Embryonic facial prominence (tissue), 1 donor: ENCODE data around the gene SCN2B.
"Not testable (repeated sequence)": the region's sequence is repeated elsewhere in the genome, so short reads cannot be mapped to it uniquely, and the experiment has no call there.

Experiments used
- DNase-seq: peaks from one replicate; pipeline ENCODE4 v3.0.0-alpha.2; 2016; ENCODE audit errors: extremely low spot score

The SCN2B gene

DNA sequence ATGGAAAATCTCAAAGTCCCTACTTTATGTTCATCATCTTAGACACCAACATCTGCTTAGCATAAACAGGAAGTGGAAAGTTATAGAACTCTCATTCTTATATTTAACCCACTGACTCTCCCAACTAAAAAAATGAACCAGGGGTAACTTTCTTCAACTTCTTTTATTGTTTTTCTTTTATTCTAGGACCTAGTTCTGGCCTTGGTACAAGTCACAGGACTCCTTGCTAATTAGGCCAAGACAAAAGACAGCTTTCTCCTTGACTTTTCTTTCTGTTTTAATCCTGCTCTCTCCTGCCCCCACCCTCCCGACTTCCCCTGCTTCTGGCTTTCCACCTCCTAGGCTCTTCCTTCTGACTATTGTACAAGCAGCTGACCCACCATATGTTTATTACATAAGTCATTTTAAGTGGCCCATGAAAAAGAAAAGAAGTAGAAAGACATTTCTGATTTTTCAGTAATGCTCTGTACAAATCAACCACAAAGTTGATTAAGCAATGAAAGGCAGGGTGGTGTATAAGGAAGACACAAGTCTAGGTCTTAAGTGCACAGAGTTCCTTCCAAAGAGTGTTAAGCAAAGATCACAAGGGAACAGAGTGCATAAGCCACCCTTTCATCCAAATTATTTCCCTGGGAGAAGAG is 30.1 kb upstream of the SCN2B start:
- DNase-seq: no peak

DNA sequence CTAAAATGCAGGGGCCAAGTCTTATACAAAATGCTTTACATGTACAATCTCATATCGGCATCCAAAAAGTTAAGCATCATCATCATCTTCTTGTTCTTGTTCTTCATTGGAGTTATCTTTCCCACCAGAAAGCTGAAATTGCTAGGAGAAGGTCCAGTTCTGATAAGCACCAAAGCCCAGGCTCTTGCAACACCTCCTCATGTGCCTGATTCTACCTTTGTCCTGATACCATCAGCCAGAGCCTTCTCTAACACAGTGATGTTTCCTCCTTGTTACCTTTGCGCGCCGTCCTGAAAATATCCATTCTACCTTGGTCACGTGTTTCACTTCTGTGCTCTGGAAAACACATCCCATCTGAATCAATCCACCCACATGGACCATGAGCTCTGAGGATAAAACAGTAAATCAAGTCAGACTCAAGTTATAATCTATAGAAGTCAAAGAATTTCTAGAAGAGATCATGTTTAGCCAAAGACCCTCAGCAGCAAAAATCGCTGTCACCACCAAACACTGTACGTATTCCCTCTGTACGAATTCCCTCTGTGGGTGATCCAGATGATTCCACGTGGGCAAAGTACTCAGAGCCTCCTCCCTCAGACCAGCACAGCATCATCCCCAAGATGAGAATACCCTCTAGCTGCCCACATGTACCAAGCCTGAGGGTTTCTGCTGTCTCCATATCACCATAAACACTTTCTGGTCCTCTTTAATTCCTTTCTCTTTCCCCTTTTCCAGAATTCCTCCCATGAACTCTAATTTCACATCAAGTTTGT is 29.4 kb upstream of the SCN2B start:
- no peak for DNase-seq

DNA sequence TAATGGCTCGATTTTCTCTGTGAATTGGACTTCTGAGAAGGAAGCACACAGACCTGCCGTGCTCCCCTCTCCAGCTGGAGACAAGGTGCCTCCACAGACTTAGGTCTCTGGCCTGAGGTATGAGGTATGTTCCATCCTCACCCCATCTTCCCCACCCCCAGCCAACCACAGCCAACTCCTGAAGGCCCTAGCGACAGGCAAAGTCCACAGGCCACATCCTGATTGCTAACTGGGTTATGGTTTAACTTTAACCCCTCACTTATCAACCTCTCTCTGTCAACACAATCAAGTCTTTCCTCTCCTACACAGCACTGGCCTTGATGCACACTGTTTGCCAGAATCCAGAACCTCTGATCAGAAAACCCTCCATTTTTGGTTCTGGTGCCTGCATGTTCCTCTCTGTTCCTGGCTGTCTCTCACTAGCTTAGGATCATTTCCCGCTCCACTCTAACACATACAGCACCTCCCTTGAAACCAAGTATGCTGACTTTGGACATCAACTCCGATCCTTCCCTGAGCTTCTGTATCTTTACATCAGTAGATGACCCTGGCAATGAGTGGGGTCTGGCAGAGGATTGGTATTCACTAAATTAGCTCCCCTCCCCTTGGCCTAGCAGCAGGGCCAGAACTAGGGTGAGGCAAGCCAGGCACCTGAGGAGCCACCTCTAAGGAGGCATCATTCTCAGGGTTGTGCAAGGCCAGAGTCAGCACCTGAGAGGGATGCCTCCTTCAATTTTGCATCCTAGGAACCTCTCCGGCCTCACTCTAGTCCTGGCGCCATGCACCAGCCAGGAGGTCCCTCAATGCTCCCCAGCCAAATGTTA is 26.4 kb upstream of the SCN2B start:
- no peak for DNase-seq

DNA sequence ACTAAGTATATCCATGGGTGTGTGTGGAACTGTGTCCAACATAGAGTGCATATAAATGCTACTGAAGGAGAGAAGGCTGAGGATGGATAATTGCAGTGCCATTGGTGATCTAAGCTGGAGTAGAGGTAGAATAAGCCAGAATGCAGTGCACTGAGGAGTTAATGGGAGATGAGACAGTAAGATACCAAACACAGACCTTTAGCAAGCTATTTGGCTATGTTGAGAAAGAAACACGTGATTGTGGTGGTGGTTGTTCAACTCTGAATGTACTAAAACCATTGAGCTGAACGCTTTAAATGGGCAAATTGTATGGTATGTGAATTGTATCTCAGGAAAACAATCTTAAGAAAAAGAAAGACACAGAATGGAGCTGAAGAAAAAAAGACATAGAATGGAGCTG is 25.5 kb upstream of the SCN2B start:
- DNase-seq: no peak

DNA sequence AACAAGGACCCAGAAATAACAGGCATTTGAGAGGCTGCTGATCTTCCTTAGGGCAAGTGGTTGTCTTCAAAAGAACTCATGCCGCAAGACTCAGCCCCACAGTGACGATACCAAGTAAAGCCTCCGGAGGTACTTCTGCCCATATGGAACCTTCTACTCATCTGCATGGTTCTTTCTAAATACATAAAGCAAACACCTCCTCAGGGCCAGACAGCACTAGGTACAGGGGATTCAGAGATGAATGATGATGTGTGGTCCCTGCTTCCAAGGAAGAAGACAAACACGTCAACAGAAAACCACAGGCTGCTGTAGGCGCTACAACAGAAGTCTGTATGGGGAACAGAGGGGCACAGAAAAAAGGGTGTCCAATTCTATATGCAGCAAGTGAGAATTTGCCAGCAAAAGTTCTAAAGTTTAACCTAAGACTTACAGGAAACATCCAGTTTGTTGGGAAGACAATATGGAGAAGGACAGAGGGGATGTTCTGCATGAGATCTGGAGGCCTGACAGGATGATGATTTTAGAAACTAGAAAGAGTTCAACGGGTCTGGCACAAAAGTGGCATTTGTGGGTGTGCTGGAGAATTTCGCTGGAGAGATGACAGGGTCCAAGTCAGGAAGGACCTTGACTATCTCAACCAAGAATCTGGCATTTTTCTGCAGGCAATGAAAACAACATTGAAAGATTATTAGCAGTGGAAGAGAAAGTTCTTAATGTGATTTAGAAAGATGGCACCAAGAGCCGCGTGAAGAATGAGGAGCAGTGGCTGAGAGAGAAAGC is 24.7 kb upstream of the SCN2B start:
- no peak for DNase-seq

DNA sequence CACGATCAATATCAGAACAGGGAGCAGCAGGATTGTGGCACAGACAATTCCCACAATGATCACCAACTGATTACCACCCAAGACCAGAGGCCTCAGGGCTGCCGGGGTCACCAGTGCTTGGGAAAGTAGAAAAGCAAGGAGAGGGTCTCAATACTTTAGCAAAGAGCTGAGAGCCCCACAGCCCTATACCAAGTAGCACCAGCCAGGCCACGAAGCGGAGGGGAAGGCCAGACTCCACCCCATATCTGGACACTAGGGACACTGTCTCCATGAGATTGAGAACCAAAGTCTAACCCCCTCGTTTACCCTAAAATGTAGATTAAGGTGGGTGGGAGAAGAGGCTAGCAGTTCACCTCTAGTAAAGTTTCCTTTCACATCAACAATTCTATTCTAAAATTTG is 24.1 kb upstream of the SCN2B start:
- no peak for DNase-seq

DNA sequence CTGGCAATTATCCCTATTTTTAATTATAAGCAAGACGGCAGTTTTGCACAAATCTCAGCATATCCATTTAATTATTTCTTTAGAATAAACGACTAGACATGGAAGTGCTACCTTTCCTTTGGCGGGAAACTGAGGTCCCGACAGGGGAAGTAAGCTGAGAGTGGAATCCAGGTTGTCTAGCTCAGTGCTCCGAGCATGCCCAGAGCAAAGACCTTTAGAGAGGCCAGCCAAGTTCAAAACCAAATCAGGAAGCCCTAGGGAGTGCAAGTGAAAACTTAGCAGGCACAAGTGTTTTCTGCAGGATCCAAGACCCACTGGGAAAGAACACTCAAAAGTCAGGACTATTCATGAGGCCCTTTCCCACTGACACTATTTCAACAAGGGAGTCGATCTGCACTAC is 22.7 kb upstream of the SCN2B start:
- no peak for DNase-seq

DNA sequence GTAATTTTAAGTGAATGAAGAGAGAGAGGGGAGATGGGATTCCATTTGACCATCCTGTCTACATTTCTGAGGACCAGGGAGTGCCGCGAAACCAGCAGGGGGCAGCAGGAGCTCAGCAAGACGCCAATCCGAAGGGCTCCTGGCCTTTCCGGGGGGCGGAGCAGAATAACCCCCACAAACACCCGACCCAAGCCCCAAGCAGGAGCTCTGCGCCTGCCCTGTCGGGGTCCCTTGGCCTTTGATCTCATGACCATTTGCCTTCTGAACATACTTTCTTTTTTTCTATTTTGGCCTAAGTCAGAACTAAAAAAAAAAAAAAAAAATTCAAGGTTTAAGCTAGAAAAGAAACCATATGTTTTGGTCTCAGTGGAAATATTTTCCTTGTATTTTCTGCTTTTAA is 21.9 kb upstream of the SCN2B start:
- DNase-seq: peak; percentile 38

DNA sequence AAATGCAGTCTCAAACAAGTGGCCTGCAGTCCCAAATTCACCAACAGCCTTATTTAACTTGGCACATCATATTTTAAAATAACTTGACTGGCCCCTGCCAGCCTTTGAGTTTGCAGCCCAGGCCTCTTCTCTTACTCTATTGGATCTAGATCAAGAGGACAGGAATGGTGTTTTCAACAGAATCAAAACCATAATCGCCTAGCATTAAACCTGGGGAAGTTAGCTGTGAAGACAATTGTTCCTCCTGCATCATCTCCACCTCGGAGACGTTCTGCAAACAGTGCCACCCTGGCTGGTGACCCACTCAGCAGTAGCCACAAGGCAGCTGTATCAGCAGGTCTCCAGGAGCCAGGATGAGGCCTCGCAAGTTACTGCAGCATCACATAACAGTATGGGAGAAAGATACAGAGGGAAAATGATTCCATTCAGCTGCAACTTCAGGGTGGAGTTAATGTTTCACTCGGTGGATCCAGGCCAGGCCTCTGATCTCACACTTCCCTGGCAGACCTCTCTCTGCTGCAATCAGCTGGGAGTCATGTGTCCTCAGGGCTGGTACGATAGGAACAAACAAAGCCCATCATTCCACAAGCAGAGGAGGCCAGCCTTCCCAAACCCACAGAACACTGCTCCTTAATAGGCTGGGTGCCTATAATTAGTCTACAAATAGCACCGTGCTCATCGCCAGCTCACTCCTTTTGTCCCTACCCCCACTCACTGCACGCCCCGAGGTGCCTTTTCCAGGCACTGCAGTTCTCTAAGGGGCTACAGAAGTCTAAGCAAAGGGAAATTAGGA is 18.6 kb upstream of the SCN2B start:
- DNase-seq: no peak

DNA sequence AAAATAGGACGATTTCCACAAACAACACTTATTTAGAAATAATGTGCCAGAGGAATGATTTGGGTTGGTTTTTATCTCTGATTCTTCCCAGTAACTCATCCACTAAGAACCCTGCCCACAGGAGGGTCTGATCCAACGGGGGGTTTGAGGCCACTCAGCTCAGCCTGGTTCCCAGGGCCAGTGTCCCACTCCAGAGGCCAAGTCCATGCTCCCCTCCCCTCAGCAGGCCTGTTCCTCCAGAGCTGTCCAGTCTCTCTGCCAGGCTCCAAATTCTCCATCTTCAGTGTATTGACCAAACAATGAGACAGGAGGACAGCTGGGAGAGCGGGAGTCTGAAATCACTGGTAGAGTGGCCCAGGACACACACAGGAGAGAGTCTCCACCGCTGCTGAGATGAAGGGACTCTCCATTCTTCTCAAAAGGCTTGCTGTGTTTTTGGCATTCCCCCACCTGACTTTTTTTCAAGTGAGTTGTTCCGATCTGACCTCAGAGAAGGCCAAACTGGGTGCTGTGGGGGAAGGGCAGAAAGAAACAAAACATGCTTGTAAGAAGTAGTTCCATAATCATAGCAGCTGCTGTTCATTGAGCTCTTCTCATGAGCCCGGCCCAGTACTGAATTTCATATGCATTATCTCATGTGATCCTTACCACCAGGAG is 17.6 kb upstream of the SCN2B start:
- DNase-seq: no peak

DNA sequence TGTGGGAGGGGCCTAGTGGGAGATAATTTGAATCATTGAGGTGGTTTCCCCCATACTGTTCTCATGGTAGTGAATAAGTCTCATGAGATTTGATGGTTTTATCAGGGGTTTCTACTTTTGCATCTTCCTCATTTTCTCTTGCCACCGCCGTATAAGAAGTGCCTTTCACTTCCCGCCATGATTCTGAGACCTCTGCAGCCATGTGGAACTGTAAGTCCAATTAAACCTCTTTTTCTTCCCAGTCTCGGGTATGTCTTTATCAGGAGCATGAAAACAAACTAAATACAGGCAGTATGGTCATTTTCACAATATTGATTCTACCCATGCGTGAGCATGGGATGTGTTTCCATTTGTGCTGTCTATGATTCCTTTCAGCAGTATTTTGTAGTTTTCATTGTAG is 16.4 kb upstream of the SCN2B start:
- DNase-seq: not testable (repeated sequence)

DNA sequence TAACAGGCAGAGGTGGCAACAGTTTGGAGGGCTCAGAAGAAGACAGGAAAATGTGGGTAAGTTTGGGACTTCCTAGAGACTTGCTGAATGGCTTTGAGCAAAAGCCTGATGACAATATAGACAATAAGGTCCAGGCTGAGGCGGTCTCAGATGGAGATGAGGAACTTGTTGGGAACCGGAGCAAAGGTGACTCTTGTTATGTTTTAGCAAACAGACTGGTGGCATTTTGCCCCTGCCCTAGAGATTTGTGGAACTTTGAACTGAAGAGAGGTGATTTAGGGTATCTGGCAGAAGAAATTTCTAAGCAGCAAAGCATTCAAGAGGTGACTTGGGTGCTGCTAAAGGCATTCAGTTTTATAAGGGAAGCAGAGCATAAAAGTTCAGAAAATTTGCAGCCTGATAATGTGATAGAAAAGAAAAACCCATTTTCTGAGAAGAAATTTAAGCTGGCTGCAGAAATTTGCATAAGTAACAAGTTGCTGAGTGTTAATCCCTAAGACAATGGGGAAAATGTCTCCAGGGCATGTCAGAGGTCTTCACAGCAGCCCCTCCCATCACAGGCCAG is 14.6 kb upstream of the SCN2B start:
- DNase-seq: not testable (repeated sequence)

DNA sequence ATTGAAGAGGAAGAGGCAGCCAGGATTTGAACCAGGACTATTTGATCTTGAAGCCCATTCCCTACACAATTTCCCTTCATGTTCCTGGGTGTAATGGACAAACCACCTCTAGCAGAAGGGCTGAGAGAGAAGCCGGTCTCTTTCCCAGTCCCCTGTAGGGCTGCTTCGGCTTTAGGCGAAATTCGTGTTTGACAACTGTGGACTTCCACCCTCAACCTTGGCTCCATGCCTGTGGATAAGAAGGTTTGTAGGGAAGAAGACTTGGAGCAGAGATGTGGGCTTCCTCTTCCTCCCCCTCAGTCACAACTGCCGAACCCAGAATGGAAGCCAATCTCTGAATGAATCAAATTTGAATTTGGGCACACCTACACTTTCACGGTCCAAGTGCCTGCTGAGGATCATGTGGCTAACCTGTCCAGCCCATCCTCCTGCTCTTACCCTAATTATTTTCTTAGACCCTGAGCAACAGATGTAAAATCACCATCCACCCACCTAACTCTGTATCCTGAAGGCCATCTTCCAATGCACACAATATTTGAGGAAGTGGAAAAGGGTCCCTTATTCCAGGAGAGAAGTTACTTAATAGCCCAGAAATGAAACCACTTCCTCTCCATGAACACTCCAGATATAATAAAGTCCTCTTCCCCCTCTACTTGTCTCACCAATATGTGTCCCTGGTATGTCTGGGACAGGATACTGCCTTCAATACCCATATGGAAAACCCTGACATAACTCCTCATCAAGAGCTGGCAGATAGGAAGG is 10.1 kb upstream of the SCN2B start:
- DNase-seq: no peak

DNA sequence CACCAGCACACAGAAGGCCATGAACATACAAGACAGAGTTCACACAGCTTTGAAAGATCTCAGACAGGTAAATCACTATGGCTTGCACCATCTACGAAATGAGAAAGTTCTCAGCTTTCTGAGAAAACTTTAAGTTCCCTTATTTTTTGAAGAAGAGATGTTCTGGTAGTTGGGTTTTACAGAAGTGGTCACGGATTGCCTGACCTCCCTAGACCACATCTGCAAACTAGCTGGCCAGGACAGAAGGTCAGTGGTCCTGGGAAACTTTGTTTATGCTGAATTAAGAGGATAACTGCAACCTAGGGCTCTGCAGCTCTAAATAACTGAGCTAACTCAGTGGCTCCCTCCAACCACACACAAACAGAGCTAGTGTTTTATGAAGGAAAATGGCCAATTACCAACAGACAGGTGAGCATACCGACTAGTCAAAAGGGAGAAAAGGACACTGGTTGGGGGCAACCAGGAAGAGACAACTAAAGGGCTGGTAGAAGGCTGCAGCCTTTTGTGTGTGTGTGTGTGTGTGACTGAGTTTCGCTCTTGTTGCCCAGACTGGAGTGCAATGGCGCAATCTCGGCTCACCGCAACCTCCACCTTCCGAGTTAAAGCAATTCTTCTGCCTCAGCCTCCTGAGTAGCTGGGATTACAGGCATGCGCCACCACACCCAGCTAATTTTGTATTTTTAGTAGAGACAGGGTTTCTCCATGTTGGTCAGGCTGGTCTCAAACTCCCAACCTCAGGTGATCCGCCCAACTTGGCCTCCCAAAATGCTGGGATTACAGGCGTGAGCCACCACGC is 8.5 kb upstream of the SCN2B start:
- DNase-seq: no peak

DNA sequence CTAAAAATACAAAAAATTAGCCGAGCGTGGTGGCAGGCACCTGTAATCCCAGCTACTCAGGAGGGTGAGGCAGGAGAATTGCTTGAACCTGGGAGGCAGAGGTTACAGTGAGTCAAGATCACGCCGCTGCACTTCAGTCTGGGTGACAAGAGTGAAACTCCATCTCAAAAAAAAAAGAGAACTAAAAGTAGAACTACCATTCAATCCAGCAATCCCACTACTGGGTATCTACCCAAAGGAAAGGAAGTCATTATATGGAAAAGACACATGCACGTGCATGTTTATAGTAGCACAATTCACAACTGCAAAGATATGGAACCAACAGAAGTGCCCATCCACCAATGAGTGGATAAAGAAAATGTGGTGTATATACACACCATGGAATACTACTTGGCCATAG is 7.3 kb upstream of the SCN2B start:
- not testable (repeated sequence) for DNase-seq

DNA sequence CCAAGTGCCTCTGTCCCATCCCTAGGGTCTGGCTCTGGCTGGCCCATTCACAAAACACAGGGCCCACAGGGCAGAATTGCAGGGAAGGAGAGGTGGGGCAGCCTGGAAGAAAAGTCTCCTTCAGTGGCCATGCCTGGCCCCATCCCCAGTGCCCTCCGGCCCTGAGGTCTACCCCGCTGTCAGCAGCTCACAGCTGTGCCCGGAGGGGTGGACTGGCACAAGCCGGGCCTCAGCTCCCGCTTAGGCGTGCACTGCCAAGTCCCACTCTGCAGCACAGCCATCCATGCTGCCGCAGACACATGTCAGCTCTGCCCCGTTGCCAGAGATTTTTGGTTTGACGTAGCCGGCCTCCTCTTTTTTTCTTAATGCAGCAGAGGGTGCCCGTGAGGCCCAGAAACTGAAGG is 3.9 kb upstream of the SCN2B start:
- peak; percentile 70 for DNase-seq

DNA sequence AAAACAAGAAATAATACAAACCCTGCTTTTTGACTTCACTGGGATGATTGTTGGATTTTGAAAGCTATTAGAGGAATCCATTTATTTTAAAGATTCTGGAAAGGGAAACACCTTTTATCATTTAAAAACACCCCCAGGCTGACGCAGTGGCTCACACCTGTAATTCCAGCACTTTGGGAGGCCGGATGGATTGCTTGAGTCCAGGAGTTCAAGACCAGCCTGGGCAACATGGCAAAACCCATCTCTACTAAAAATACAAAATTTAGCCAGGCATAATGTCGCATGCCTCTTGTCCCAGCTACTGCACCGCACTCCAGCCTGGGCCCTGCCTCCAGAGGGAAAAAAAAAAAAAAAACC is 317 bp upstream of the SCN2B start:
- no peak for DNase-seq

DNA sequence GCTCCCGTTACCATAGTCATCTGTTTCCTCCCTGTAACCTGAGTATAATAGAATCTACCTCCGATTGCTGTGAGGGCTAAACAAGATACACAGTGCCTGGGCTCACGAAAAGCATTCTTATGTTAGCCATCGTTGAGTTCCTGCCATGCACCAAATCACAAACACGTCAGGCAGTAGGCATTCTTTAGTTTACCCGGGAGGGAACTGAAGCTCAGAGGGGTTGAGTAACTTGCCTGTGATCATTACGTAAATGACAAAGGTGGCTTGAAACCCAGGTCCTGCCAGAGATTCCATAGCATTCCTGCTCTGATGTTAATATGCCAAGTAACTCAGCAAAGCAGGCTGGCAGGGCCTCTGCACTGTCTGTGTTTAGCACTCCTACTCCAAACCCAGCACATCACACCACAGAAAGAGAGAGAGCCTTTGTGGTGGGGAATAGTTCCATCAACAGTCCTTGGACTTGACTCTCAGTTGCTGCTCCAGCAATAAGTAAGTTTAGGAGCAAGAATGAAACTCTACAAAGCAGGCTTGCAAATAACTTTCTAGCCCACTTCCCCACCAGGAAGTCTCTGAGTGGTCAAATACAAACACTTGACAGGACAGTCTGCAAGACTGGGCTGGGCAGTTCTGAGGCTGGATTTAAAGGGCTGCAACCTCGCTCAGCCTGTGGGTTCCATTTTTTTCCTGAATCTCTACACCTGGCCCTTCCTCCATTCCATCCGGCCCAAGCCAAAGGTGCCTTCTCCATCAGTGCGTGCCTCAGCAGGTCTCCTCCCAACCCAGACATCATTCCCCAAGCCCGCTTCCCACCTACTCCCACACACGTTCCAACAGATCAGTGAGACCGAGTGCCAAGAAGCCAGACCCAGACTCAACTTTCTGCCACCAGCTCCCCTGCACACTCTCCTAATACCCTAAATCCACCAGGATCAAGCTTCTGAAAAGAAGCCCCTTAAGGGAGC is 1.1 kb downstream of the SCN2B start:
- no peak for DNase-seq
